SK-N-SH treated with all-trans-retinoic acid at 6 μM for 48 hours (cell line): ENCODE measurements around the gene ATP12A.

ENCODE experiments used
- ATAC-seq: fragments of 200-7000 bp; cut with Tn5 transposase; 3 replicates; pipeline ENCODE4 v1.9.1; 2020; ENCODE audit warnings: mild to moderate bottlenecking, moderate library complexity
- ARNTL ChIP-seq: fragments of 450-650 bp; formaldehyde crosslinking; IDR thresholded peaks from 2 replicates; pipeline ENCODE4 v1.5.0; 2020; ENCODE audit warnings: low read depth, mild to moderate bottlenecking, moderate library complexity, borderline replicate concordance
- BACH2 ChIP-seq: fragments of 250-450 bp; sonication (Bioruptor Pico); IDR thresholded peaks from 2 replicates; pipeline ENCODE4 v1.9.0; 2021; ENCODE audit warnings: mild to moderate bottlenecking, borderline replicate concordance
- CREB5 ChIP-seq: fragments of 250-450 bp; sonication (Bioruptor Pico); IDR thresholded peaks from 2 replicates; pipeline ENCODE4 v1.5.1; 2020; ENCODE audit warnings: low read depth, mild to moderate bottlenecking, moderate library complexity
- CSDC2 ChIP-seq: fragments of 250-450 bp; sonication (Bioruptor Pico); IDR thresholded peaks from 2 replicates; pipeline ENCODE4 v1.5.0; 2020; ENCODE audit warnings: mild to moderate bottlenecking, moderate library complexity
- CSRNP3 ChIP-seq: fragments of 250-450 bp; sonication (Bioruptor Pico); IDR thresholded peaks from 2 replicates; pipeline ENCODE4 v1.5.1; 2021; ENCODE audit warnings: mild to moderate bottlenecking, moderate library complexity
- ESRRG ChIP-seq: fragments of 250-450 bp; sonication (Bioruptor Pico); IDR thresholded peaks from 2 replicates; pipeline ENCODE4 v1.6.1; 2021; ENCODE audit warnings: mild to moderate bottlenecking
- GLIS3 ChIP-seq: fragments of 250-450 bp; sonication (Bioruptor Pico); IDR thresholded peaks from 2 replicates; pipeline ENCODE4 v1.5.0; 2020; ENCODE audit warnings: mild to moderate bottlenecking, moderate library complexity
- OSR1 ChIP-seq: fragments of 250-450 bp; sonication (Bioruptor Pico); IDR thresholded peaks from 2 replicates; pipeline ENCODE4 v1.8.0; 2022; ENCODE audit warnings: moderate library complexity, mild to moderate bottlenecking, inconsistent platforms
- PATZ1 ChIP-seq: fragments of 250-450 bp; sonication (Bioruptor Pico); IDR thresholded peaks from 2 replicates; pipeline ENCODE4 v1.8.0; 2020; ENCODE audit warnings: mild to moderate bottlenecking, moderate library complexity, borderline replicate concordance
- POU6F1 ChIP-seq: fragments of 250-450 bp; sonication (Bioruptor Pico); IDR thresholded peaks from 2 replicates; pipeline ENCODE4 v1.8.0; 2021; ENCODE audit warnings: low read depth, mild to moderate bottlenecking, moderate library complexity, borderline replicate concordance
- PPARA ChIP-seq: fragments of 250-450 bp; sonication (Bioruptor Pico); IDR thresholded peaks from 2 replicates; pipeline ENCODE4 v1.5.0; 2020; ENCODE audit warnings: mild to moderate bottlenecking, borderline replicate concordance
- RARB ChIP-seq: fragments of 250-450 bp; sonication (Bioruptor Pico); IDR thresholded peaks from 2 replicates; pipeline ENCODE4 v1.8.0; 2021; ENCODE audit warnings: mild to moderate bottlenecking, moderate library complexity
- SNAI2 ChIP-seq: fragments of 250-450 bp; sonication (Bioruptor Pico); IDR thresholded peaks from 2 replicates; pipeline ENCODE4 v1.5.0; 2020; ENCODE audit warnings: mild to moderate bottlenecking, moderate library complexity
- TCF4 ChIP-seq: fragments of 250-450 bp; sonication (Bioruptor Pico); IDR thresholded peaks from 2 replicates; pipeline ENCODE4 v1.8.0; 2021; ENCODE audit warnings: mild to moderate bottlenecking, moderate library complexity, borderline replicate concordance
- TOX ChIP-seq: fragments of 250-450 bp; sonication (Bioruptor Pico); IDR thresholded peaks from 2 replicates; pipeline ENCODE4 v1.8.0; 2021; ENCODE audit warnings: mild to moderate bottlenecking, moderate library complexity, borderline replicate concordance
- TSHZ2 ChIP-seq: fragments of 250-450 bp; sonication (Bioruptor Pico); IDR thresholded peaks from 2 replicates; pipeline ENCODE4 v1.5.0; 2020; ENCODE audit warnings: mild to moderate bottlenecking, moderate library complexity
- ZC3H10 ChIP-seq: fragments of 250-450 bp; sonication (Bioruptor Pico); IDR thresholded peaks from 2 replicates; pipeline ENCODE4 v1.5.1; 2021; ENCODE audit warnings: mild to moderate bottlenecking, moderate library complexity
- ZNF565 ChIP-seq: fragments of 450-650 bp; formaldehyde crosslinking; conservative IDR thresholded peaks from 2 replicates; pipeline ENCODE4 v1.5.0; 2020; ENCODE audit warnings: low read depth, mild to moderate bottlenecking, moderate library complexity
- ZNF8 ChIP-seq: fragments of 450-650 bp; formaldehyde crosslinking; IDR thresholded peaks from 2 replicates; pipeline ENCODE4 v1.5.0; 2020; ENCODE audit warnings: mild to moderate bottlenecking, moderate library complexity

ATP12A gene

GRCh38 chr13:24663089-24663395 is 17.2 kb upstream of the ATP12A start:
- ATAC-seq, result no peak
- TF ChIP-seq TOX (CRISPR knock-in tag) (no peak), CSDC2 (CRISPR knock-in tag) (no peak), BACH2 (CRISPR knock-in tag) (no peak), GLIS3 (CRISPR knock-in tag) (no peak), OSR1 (CRISPR knock-in tag) (no peak), CSRNP3 (CRISPR knock-in tag) (no peak), TCF4 (CRISPR knock-in tag) (no peak), RARB (CRISPR knock-in tag) (no peak)

- TF ChIP-seq GLIS3 (CRISPR knock-in tag) (no peak), CSRNP3 (CRISPR knock-in tag) (no peak), ZC3H10 (CRISPR knock-in tag) (no peak), ESRRG (CRISPR knock-in tag) (no peak), OSR1 (CRISPR knock-in tag) (no peak), PPARA (no peak), TCF4 (CRISPR knock-in tag) (no peak), PATZ1 (CRISPR knock-in tag) (no peak), CREB5 (CRISPR knock-in tag) (no peak), POU6F1 (no peak), ZNF565 (CRISPR knock-in tag) (no peak), ZNF8 (CRISPR knock-in tag) (no peak), SNAI2 (CRISPR knock-in tag) (no peak), RARB (CRISPR knock-in tag) (no peak), TOX (CRISPR knock-in tag) (no peak), TSHZ2 (CRISPR knock-in tag) (no peak), BACH2 (CRISPR knock-in tag) (no peak), ARNTL (CRISPR knock-in tag) (no peak), CSDC2 (CRISPR knock-in tag) (no peak)
- ATAC-seq, result no peak
Observed at GRCh38 chr13:24663586-24663985, 16.6 kb upstream of the ATP12A start.
